ENCODE data around the gene RGS1. TPM values are rescaled to one million over a fixed set of nuclear protein-coding genes. Genes with fewer than 3 reads are reported as not detected.

The RGS1 gene, protein sequence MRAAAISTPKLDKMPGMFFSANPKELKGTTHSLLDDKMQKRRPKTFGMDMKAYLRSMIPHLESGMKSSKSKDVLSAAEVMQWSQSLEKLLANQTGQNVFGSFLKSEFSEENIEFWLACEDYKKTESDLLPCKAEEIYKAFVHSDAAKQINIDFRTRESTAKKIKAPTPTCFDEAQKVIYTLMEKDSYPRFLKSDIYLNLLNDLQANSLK
- total RNA-seq (2021): not detected in 2 replicates
- long read RNA-seq: 0 reads

DNA sequence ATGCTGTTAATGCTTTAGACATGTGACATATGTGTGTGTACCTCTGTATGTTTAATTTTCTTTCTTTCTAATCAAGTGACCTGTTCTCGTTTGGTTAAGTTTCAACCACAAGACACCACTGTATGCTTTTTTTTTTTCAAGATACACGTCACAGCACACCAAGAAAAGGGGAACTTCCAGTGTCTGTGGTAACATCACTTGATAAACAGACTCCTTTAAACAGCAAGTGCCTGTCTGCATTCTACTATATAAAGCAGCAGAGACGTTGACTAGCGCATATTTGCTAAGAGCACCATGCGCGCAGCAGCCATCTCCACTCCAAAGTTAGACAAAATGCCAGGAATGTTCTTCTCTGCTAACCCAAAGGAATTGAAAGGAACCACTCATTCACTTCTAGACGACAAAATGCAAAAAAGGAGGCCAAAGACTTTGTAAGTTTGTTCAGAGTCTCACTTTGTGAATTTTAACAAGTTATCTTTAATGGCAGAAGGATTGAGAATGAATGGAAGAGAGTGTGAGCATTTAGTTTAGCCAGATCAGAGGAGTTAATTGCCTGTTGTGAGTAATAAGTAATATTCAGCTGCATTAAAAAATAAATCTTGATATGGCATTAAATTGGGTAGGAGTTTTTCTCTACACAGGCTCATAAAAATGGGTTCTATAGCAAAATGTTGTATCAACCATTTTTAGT is at the start of gene RGS1:
RGS1 (plus strand) TSS at position 275 of the 691 bp plus-strand sequence; CDS start at position 295, 20 bp downstream.
- peaks cover 9 to 21% of the 10 kb centered on the region in 2 experiments for H3K4me1 Mint-ChIP-seq
- H2AFZ ChIP-seq (ENCODE audit: low read length): no peak within 1 kb of the TSS
- TF ChIP-seq, protein P1, sequence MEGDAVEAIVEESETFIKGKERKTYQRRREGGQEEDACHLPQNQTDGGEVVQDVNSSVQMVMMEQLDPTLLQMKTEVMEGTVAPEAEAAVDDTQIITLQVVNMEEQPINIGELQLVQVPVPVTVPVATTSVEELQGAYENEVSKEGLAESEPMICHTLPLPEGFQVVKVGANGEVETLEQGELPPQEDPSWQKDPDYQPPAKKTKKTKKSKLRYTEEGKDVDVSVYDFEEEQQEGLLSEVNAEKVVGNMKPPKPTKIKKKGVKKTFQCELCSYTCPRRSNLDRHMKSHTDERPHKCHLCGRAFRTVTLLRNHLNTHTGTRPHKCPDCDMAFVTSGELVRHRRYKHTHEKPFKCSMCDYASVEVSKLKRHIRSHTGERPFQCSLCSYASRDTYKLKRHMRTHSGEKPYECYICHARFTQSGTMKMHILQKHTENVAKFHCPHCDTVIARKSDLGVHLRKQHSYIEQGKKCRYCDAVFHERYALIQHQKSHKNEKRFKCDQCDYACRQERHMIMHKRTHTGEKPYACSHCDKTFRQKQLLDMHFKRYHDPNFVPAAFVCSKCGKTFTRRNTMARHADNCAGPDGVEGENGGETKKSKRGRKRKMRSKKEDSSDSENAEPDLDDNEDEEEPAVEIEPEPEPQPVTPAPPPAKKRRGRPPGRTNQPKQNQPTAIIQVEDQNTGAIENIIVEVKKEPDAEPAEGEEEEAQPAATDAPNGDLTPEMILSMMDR (conservative IDR thresholded peaks at IDR 0.05): no peak

More for the DNA sequence above, at the start of gene RGS1:
- no peaks in the 10 kb centered on the region for H3K79me1 ChIP-seq (ENCODE audit: insufficient read depth, low read depth, low read length, poor library complexity, severe bottlenecking)
- Mint-ChIP-seq H3K9me3 (peaks cover 0 to 3% of the 10 kb centered on the region in 2 experiments; a peak in 3 of 5 replicates), H3K4me3 (no peak within 1 kb of the TSS), H3K36me3 (ENCODE audit: insufficient read depth in 1 of 3, low read depth in 3 of 3) (no peaks in the 10 kb centered on the region; a peak in 1 of 7 replicates), H3K27me3 (ENCODE audit: low read depth) (no peaks in the 10 kb centered on the region), H3K27ac (no peak within 1 kb of the TSS; a peak in 1 of 7 replicates)
- no peak within 1 kb of the TSS for H2BK20ac ChIP-seq (ENCODE audit: low read depth, low read length, poor library complexity, severe bottlenecking)
- H3K23me2 ChIP-seq (ENCODE audit: insufficient read length, low read depth, low read length, poor library complexity, severe bottlenecking): no peaks in the 10 kb centered on the region
- H3K79me2 ChIP-seq (ENCODE audit: insufficient read depth, low read length): no peaks in the 10 kb centered on the region
- no peak within 1 kb of the TSS for H3K9ac ChIP-seq (ENCODE audit: extremely low read depth, insufficient read length, low read length)
- H3K27ac ChIP-seq (ENCODE audit: insufficient read length, low read depth, low read length): no peak within 1 kb of the TSS
- no peaks in the 10 kb centered on the region for H3K4me1 ChIP-seq (ENCODE audit: insufficient read depth, low read length)
- H2AK5ac ChIP-seq (ENCODE audit: insufficient read length, low read length): no peak within 1 kb of the TSS
- no peak for DNase-seq
- no CpG with 5 or more reads among the region's 7 CpGs for WGBS (ENCODE audit: extremely low coverage, insufficient read length, low lambda C conversion rate)
- no peaks in the 10 kb centered on the region for H3K27me3 ChIP-seq (ENCODE audit: insufficient read depth, low read length)
- H3K4me2 ChIP-seq (ENCODE audit: insufficient read depth, insufficient read length, low read length): no peak within 1 kb of the TSS
- no peak within 1 kb of the TSS for H2BK15ac ChIP-seq (ENCODE audit: low read depth, low read length)
- H4K8ac ChIP-seq (replicated peaks; ENCODE audit: insufficient read length, low read depth, low read length): no peak within 1 kb of the TSS
- no peak within 1 kb of the TSS for H2BK12ac ChIP-seq (ENCODE audit: insufficient read length, low read depth, low read length)
- no peak within 1 kb of the TSS for H3T11ph ChIP-seq (ENCODE audit: low read length)
- H2BK120ac ChIP-seq (ENCODE audit: low read depth, low read length, poor library complexity, severe bottlenecking): no peak within 1 kb of the TSS
- H3K18ac ChIP-seq (ENCODE audit: insufficient read length, low read depth, low read length): no peak within 1 kb of the TSS
- H3K14ac ChIP-seq (ENCODE audit: insufficient read depth, low read length): no peak within 1 kb of the TSS
- no peak within 1 kb of the TSS for H4K91ac ChIP-seq (ENCODE audit: insufficient read length, low read depth, low read length)
- no peak within 1 kb of the TSS for H3K23ac ChIP-seq (ENCODE audit: insufficient read length, low read depth, low read length)
- no peak within 1 kb of the TSS for H4K5ac ChIP-seq (ENCODE audit: insufficient read length, low read depth, low read length)
- no peak within 1 kb of the TSS for H3K4ac ChIP-seq (ENCODE audit: low read depth, low read length)
- H4K20me1 ChIP-seq (ENCODE audit: control insufficient read depth, insufficient read depth, insufficient read length): no peaks in the 10 kb centered on the region
- H3K56ac ChIP-seq (ENCODE audit: insufficient read length, low read depth, low read length): no peak within 1 kb of the TSS
- no peaks in the 10 kb centered on the region for H3K9me3 ChIP-seq (ENCODE audit: control insufficient read depth, low read depth, low read length)
- H2BK5ac ChIP-seq (ENCODE audit: insufficient read length, low read length): no peak within 1 kb of the TSS
